Breast epithelium (tissue), 4 donors: ENCODE measurements around the gene RGS9. TPM values are rescaled to one million over a fixed set of nuclear protein-coding genes. Genes with fewer than 3 reads are reported as not detected.

Experiments used
- DNase-seq, 2 donors: peaks; one replicate each; pipeline ENCODE4 v3.0.0-alpha.2; 2019; ENCODE audit warnings: low spot score in 2 of 2
- H3K27ac ChIP-seq, 2 donors: fragments of 200-600 bp; sonication (generic) in 1 of 2; one replicate each; pipeline ENCODE4 v1.5.1; 2016 to 2019; ENCODE audit warnings: mild to moderate bottlenecking in 1 of 2
- H3K27me3 ChIP-seq, 2 donors: fragments of 200-600 bp; sonication (generic) in 1 of 2; one replicate each; pipeline versions ENCODE4 v1.5.1 to v1.6.0; 2017 to 2019; ENCODE audit warnings: control low read depth in 1 of 2, mild to moderate bottlenecking in 1 of 2
- H3K36me3 ChIP-seq: fragments of 200-600 bp; one replicate; pipeline ENCODE4 v1.5.1; 2019
- H3K4me1 ChIP-seq, 2 donors: fragments of 200-600 bp; sonication (generic); one replicate each; pipeline ENCODE4 v1.5.1; 2016 to 2019; ENCODE audit warnings: control low read depth in 1 of 2
- H3K4me3 ChIP-seq, 3 donors: fragments of 200-600 bp; sonication (generic); 1 replicate in 2 of 3; 2 replicates in 1 of 3; pipeline ENCODE4 v1.5.1; 2016 to 2019; ENCODE audit warnings: mild to moderate bottlenecking in 3 of 3, moderate library complexity in 2 of 3
- H3K9me3 ChIP-seq, 2 donors: fragments of 200-600 bp; sonication (generic) in 1 of 2; one replicate each; pipeline ENCODE4 v1.5.1; 2016 to 2019; ENCODE audit warnings: control low read depth in 1 of 2
- CTCF ChIP-seq, 3 donors: fragments of 450-650 bp; IDR thresholded peaks; one replicate each; pipeline ENCODE4 v1.5.1; 2016 to 2017; ENCODE audit warnings: antibody characterized with exemption in 3 of 3, mild to moderate bottlenecking in 3 of 3, moderate library complexity in 3 of 3
- POLR2A ChIP-seq: fragments of 450-650 bp; IDR thresholded peaks from one replicate; pipeline ENCODE4 v1.6.1; 2016; ENCODE audit warnings: antibody characterized with exemption, mild to moderate bottlenecking, moderate library complexity
- POLR2AphosphoS5 ChIP-seq, 3 donors: sonication (generic); formaldehyde crosslinking; IDR thresholded peaks; one replicate each; pipeline ENCODE4 v1.6.1; 2017; ENCODE audit warnings: antibody characterized with exemption in 3 of 3
- intact Hi-C: fragments of 100-400 bp; cut with DNase I; formaldehyde crosslinking; loops from one replicate; pipeline ENCODE4 v1.15.1; 2023; ENCODE audit warnings: low total_unique reads
- total RNA-seq, 3 donors: library from RNA; depleted of rRNA; stranded (reverse); fragments of >200 nt; gene quantifications; one replicate each; pipeline ENCODE4 v1.1.0, GENCODE V29; 2016

RGS9 gene
- total RNA-seq, 3 donors from 2014 or later = 1.6 to 6.9 (median 5.0) TPM

DNA sequence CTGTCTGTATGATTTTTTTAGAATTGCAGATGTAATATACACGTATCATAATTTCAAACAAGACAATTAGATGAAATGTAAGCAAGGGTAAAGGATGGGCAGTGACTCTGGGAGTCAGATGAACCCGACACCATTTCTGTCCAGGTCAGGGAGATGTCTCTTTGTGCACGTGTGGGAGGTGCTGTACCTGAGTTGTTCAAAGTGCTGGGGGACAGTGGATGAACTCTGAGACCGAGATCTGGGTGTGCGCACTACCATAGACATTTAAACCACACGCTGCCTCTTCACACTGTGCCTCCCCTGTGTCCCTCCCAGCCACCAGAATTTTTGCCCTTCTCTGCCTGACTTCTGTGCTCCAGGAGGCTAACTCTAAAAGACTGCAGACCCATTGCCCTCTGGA, 5.9 kb upstream of the RGS9 start:
- no peaks in the 10 kb centered on the region for H3K9me3 ChIP-seq
- no peaks in the 10 kb centered on the region for H3K27me3 ChIP-seq
- TF ChIP-seq POLR2A = no peak
- no peak for TF ChIP-seq CTCF (IDR thresholded peaks at IDR 0.05)
- TF ChIP-seq POLR2AphosphoS5 (IDR thresholded peaks at IDR 0.05) = no peak
- no peak overlapping the region for H3K4me3 ChIP-seq
- H3K4me1 ChIP-seq = no peaks in the 10 kb centered on the region
- H3K36me3 ChIP-seq = no peaks in the 10 kb centered on the region
- intact Hi-C loops = no loop called here
- no peak for DNase-seq
- no peak overlapping the region for H3K27ac ChIP-seq

- no peaks in the 10 kb centered on the region for H3K36me3 ChIP-seq
- intact Hi-C loops = no loop called here
- TF ChIP-seq POLR2AphosphoS5 (IDR thresholded peaks at IDR 0.05) (no peak), CTCF (IDR thresholded peaks at IDR 0.05) (no peak), POLR2A (no peak)
- H3K9me3 ChIP-seq = no peaks in the 10 kb centered on the region
- DNase-seq = no peak
- no peaks in the 10 kb centered on the region for H3K4me1 ChIP-seq
- H3K4me3 ChIP-seq = no peak overlapping the region
- H3K27me3 ChIP-seq = no peaks in the 10 kb centered on the region
- H3K27ac ChIP-seq = no peak overlapping the region
Measured at GRCh38 chr17:65131946-65132345, 5.2 kb upstream of the RGS9 start.

DNA sequence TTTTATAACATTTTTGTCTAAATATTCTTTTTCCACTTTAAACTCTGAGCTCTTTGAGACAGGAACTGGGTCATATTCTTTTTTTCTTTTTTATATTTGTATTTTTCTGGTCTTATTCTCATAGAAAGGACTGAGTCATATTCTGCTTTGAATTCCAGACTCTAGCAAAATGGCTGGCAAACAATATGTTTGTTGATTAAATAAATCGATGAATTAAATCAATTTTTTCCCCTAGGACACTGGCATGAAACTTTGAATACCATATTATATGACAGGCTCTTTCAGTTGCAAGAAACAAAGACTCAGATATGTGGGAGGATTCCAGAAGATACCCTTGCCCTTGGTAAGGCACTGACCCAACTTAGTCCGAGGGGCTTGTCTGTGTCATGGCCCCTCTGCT, 3.1 kb upstream of the RGS9 start:
- intact Hi-C loops = no loop called here
- H3K27ac ChIP-seq = no peak overlapping the region
- H3K4me3 ChIP-seq = no peak overlapping the region
- no peaks in the 10 kb centered on the region for H3K27me3 ChIP-seq
- no peaks in the 10 kb centered on the region for H3K36me3 ChIP-seq
- H3K9me3 ChIP-seq = no peaks in the 10 kb centered on the region
- no peaks in the 10 kb centered on the region for H3K4me1 ChIP-seq
- TF ChIP-seq POLR2AphosphoS5 (IDR thresholded peaks at IDR 0.05) = no peak
- TF ChIP-seq CTCF (IDR thresholded peaks at IDR 0.05) = no peak
- no peak for TF ChIP-seq POLR2A
- DNase-seq = no peak

DNA sequence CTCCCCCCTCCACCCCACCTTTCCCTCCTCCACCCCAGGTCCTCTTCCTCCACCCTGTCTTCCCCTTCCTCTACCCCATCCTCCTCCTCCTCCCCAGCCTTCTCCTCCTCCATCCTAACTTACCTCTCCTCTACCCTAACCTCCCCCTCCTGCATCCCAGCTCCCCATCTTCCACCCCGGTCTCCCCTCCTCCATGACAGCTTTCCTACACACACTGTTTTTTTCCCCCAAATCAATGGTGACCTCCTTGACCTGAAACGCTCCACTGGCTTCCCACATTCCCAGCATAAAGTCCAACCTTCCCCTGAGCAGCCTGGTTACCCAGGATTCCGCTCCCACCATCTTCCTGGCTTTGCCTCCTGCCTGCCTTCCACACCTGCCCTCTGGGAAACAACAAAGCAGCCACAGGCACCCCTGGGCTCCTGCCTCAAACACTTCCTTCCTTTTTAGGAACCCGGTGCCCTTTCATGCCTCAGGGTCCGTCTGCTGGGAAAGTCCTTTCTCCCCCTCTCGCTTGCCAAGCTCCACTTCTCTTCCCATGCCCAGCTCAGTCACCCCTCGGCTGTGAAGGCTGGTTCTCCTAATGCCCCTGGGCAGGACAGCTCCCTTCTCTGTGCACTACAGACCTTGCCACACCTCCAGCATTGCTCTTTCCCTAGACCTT, 2.1 kb downstream of the RGS9 start:
- peaks cover 0 to 8% of the 10 kb centered on the region in 2 donors for H3K27me3 ChIP-seq
- TF ChIP-seq CTCF (IDR thresholded peaks at IDR 0.05) (no peak), POLR2AphosphoS5 (IDR thresholded peaks at IDR 0.05) (no peak), POLR2A (no peak)
- no peak for DNase-seq
- no peak overlapping the region for H3K27ac ChIP-seq
- no peaks in the 10 kb centered on the region for H3K4me1 ChIP-seq
- H3K9me3 ChIP-seq = no peaks in the 10 kb centered on the region
- H3K4me3 ChIP-seq = no peak overlapping the region
- intact Hi-C loops = no loop called here
- no peaks in the 10 kb centered on the region for H3K36me3 ChIP-seq

DNA sequence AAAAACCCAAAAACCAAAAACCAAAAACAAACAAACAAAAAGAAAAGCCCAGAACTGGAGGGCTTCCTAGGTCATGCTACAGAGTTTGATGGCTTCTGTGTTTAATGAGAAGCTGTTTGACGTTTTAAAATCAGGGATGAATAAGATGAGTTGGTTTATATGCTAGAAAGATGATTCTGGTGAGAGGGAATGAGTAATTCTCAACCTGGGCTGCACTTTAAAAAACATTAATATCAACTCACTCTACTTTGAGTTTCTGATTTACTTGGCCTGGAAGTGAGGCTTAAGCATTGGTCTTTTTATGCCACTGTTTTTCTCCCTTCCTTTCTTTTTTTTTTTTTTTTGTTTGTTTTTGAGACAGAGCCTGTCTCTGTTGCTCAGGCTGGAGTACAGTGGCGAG, 5.1 kb downstream of the RGS9 start:
- Histone ChIP-seq H3K4me1 (no peaks in the 10 kb centered on the region), H3K36me3 (no peaks in the 10 kb centered on the region), H3K27me3 (peaks cover 0 to 8% of the 10 kb centered on the region in 2 donors), H3K9me3 (no peaks in the 10 kb centered on the region), H3K27ac (no peak overlapping the region), H3K4me3 (no peak overlapping the region)
- no peak for TF ChIP-seq POLR2A
- no peak for TF ChIP-seq POLR2AphosphoS5 (IDR thresholded peaks at IDR 0.05)
- TF ChIP-seq CTCF (IDR thresholded peaks at IDR 0.05) = no peak
- no peak for DNase-seq
- intact Hi-C loops = no loop called here
